DOHH2 (cell line): Measurements from ENCODE around the gene SF3B1.
"Not testable (repeated sequence)": the region's sequence is repeated elsewhere in the genome, so short reads cannot be mapped to it uniquely, and the experiment has no call there.

ENCODE experiments used
- H3F3A ChIP-seq: fragments of 200-600 bp; sonication (generic), shearing (Covaris generic); 2 replicates; pipeline ENCODE4 v1.6.0; 2016; ENCODE audit warnings: antibody characterized with exemption, mild to moderate bottlenecking; ENCODE audit not compliant: control insufficient read depth, insufficient read depth
- H3K27ac ChIP-seq: fragments of 200-600 bp; sonication (generic); 2 replicates; pipeline ENCODE4 v1.5.1; 2014; ENCODE audit warnings: low read depth, mild to moderate bottlenecking, low read length, moderate library complexity
- H3K27me3 ChIP-seq: fragments of 200-600 bp; sonication (generic); 2 replicates; pipeline ENCODE4 v1.6.1; 2014; ENCODE audit warnings: mild to moderate bottlenecking, low read length, mixed read lengths; ENCODE audit not compliant: control insufficient read depth
- H3K36me3 ChIP-seq: fragments of 200-600 bp; sonication (generic); 2 replicates; pipeline ENCODE4 v1.6.1; 2014; ENCODE audit warnings: mild to moderate bottlenecking, low read length, moderate library complexity, mixed read lengths; ENCODE audit not compliant: control insufficient read depth
- H3K4me1 ChIP-seq: fragments of 200-600 bp; sonication (generic); 2 replicates; pipeline ENCODE4 v1.6.1; 2014; ENCODE audit warnings: mild to moderate bottlenecking, low read length, mixed read lengths; ENCODE audit not compliant: control insufficient read depth
- H3K4me2 ChIP-seq: fragments of 200-600 bp; sonication (generic); 2 replicates; pipeline ENCODE4 v1.6.0; 2014; ENCODE audit warnings: mild to moderate bottlenecking, low read length, moderate library complexity
- H3K4me3 ChIP-seq: fragments of 200-600 bp; sonication (generic); 2 replicates; pipeline ENCODE4 v1.5.1; 2014; ENCODE audit warnings: mild to moderate bottlenecking, low read length, mixed read lengths
- H3K79me2 ChIP-seq: fragments of 200-600 bp; sonication (generic); 2 replicates; pipeline ENCODE4 v1.6.1; 2014; ENCODE audit warnings: mild to moderate bottlenecking, low read length, mixed read lengths; ENCODE audit not compliant: control insufficient read depth
- H3K9me2 ChIP-seq: fragments of 200-600 bp; sonication (generic); replicated peaks from 2 replicates; pipeline ENCODE4 v1.6.1; 2014; ENCODE audit warnings: mild to moderate bottlenecking, low read length, mixed read lengths; ENCODE audit not compliant: control insufficient read depth
- H3K9me3 ChIP-seq: fragments of 200-600 bp; sonication (generic); 2 replicates; pipeline ENCODE4 v1.6.1; 2014; ENCODE audit warnings: antibody characterized with exemption, low read length, mixed read lengths; ENCODE audit not compliant: control insufficient read depth, insufficient read depth
- H4K20me1 ChIP-seq: fragments of 200-600 bp; sonication (generic); 2 replicates; pipeline ENCODE4 v1.6.0; 2014; ENCODE audit warnings: low read depth, mild to moderate bottlenecking, antibody characterized with exemption, low read length, moderate library complexity; ENCODE audit not compliant: control insufficient read depth, insufficient read depth
- CTCF ChIP-seq: fragments of 200-600 bp; sonication (generic); IDR thresholded peaks from one replicate; pipeline ENCODE4 v1.5.1; 2014; ENCODE audit warnings: antibody characterized with exemption, mild to moderate bottlenecking, low read depth, low read length; ENCODE audit not compliant: poor library complexity, severe bottlenecking
- EZH2phosphoT487 ChIP-seq: fragments of 200-600 bp; sonication (generic); IDR thresholded peaks from 2 replicates; pipeline ENCODE4 v1.6.1; 2017; ENCODE audit warnings: borderline replicate concordance, mild to moderate bottlenecking, antibody characterized with exemption, low read length, moderate library complexity, mixed read lengths

The SF3B1 gene

GRCh38 chr2:197383825-197384224, 51.0 kb downstream of the SF3B1 start:
- no peaks in the 10 kb centered on the region for H4K20me1 ChIP-seq
- no peaks in the 10 kb centered on the region for H3K36me3 ChIP-seq
- H3F3A ChIP-seq = peaks cover 15% of the 10 kb centered on the region
- H3K4me2 ChIP-seq = no peak overlapping the region
- TF ChIP-seq CTCF (no peak), EZH2phosphoT487 (no peak)
- no peaks in the 10 kb centered on the region for H3K9me2 ChIP-seq
- H3K4me3 ChIP-seq = no peak overlapping the region
- H3K9me3 ChIP-seq = no peaks in the 10 kb centered on the region
- H3K27ac ChIP-seq = no peak overlapping the region
- no peaks in the 10 kb centered on the region for H3K4me1 ChIP-seq
- H3K27me3 ChIP-seq = peaks cover 16% of the 10 kb centered on the region
- no peaks in the 10 kb centered on the region for H3K79me2 ChIP-seq

- Histone ChIP-seq H3K27me3 (peaks cover 16% of the 10 kb centered on the region), H3K4me2 (no peak overlapping the region), H3K9me3 (no peaks in the 10 kb centered on the region), H3K9me2 (no peaks in the 10 kb centered on the region), H3K27ac (no peak overlapping the region), H4K20me1 (no peaks in the 10 kb centered on the region), H3K36me3 (no peaks in the 10 kb centered on the region), H3K4me1 (peaks cover 10% of the 10 kb centered on the region), H3F3A (no peaks in the 10 kb centered on the region), H3K4me3 (no peak overlapping the region), H3K79me2 (no peaks in the 10 kb centered on the region)
- TF ChIP-seq CTCF (no peak), EZH2phosphoT487 (no peak)
Observed at GRCh38 chr2:197381641-197382040, 53.2 kb downstream of the SF3B1 start.

- H3K79me2 ChIP-seq, H3K9me3 ChIP-seq, H3K36me3 ChIP-seq, H3K27ac ChIP-seq, H3K4me2 ChIP-seq, H3K9me2 ChIP-seq, H4K20me1 ChIP-seq, H3K4me3 ChIP-seq, H3F3A ChIP-seq: not testable (repeated sequence)
- Histone ChIP-seq H3K27me3 (peaks cover 14% of the 10 kb centered on the region), H3K4me1 (peaks cover 10% of the 10 kb centered on the region)
Observed at GRCh38 chr2:197379918-197380309, 54.9 kb downstream of the SF3B1 start.

GRCh38 chr2:197379308-197379917, 55.4 kb downstream of the SF3B1 start:
- H3K27me3 ChIP-seq = peaks cover 11% of the 10 kb centered on the region
- not testable (repeated sequence) for H3K79me2 ChIP-seq, H4K20me1 ChIP-seq, H3K4me3 ChIP-seq, H3K9me3 ChIP-seq, H3K36me3 ChIP-seq, H3F3A ChIP-seq, H3K4me2 ChIP-seq, H3K27ac ChIP-seq, H3K9me2 ChIP-seq
- peaks cover 10% of the 10 kb centered on the region for H3K4me1 ChIP-seq
